SK-N-SH treated with all-trans-retinoic acid at 6 μM for 48 hours (cell line): ENCODE measurements around the gene PPP2R5D.
"Not testable (repeated sequence)": the region's sequence is repeated elsewhere in the genome, so short reads cannot be mapped to it uniquely, and the experiment has no call there.

Experiments used
- ATAC-seq: fragments of 200-7000 bp; cut with Tn5 transposase; 3 replicates; pipeline ENCODE4 v1.9.1; 2020; ENCODE audit warnings: mild to moderate bottlenecking, moderate library complexity
- ARNTL ChIP-seq: fragments of 450-650 bp; formaldehyde crosslinking; IDR thresholded peaks from 2 replicates; pipeline ENCODE4 v1.5.0; 2020; ENCODE audit warnings: low read depth, mild to moderate bottlenecking, moderate library complexity, borderline replicate concordance
- CREB5 ChIP-seq: fragments of 250-450 bp; sonication (Bioruptor Pico); IDR thresholded peaks from 2 replicates; pipeline ENCODE4 v1.5.1; 2020; ENCODE audit warnings: low read depth, mild to moderate bottlenecking, moderate library complexity
- CSDC2 ChIP-seq: fragments of 250-450 bp; sonication (Bioruptor Pico); IDR thresholded peaks from 2 replicates; pipeline ENCODE4 v1.5.0; 2020; ENCODE audit warnings: mild to moderate bottlenecking, moderate library complexity
- CSRNP3 ChIP-seq: fragments of 250-450 bp; sonication (Bioruptor Pico); IDR thresholded peaks from 2 replicates; pipeline ENCODE4 v1.5.1; 2021; ENCODE audit warnings: mild to moderate bottlenecking, moderate library complexity
- ISL1 ChIP-seq: fragments of 250-450 bp; sonication (Bioruptor Pico); IDR thresholded peaks from 2 replicates; pipeline ENCODE4 v2.1.2; 2022; ENCODE audit warnings: mild to moderate bottlenecking, moderate library complexity
- OSR1 ChIP-seq: fragments of 250-450 bp; sonication (Bioruptor Pico); IDR thresholded peaks from 2 replicates; pipeline ENCODE4 v1.8.0; 2022; ENCODE audit warnings: moderate library complexity, mild to moderate bottlenecking, inconsistent platforms
- PATZ1 ChIP-seq: fragments of 250-450 bp; sonication (Bioruptor Pico); IDR thresholded peaks from 2 replicates; pipeline ENCODE4 v1.8.0; 2020; ENCODE audit warnings: mild to moderate bottlenecking, moderate library complexity, borderline replicate concordance
- POU6F1 ChIP-seq: fragments of 250-450 bp; sonication (Bioruptor Pico); IDR thresholded peaks from 2 replicates; pipeline ENCODE4 v1.8.0; 2021; ENCODE audit warnings: low read depth, mild to moderate bottlenecking, moderate library complexity, borderline replicate concordance
- PPARA ChIP-seq: fragments of 250-450 bp; sonication (Bioruptor Pico); IDR thresholded peaks from 2 replicates; pipeline ENCODE4 v1.5.0; 2020; ENCODE audit warnings: mild to moderate bottlenecking, borderline replicate concordance
- TCF4 ChIP-seq: fragments of 250-450 bp; sonication (Bioruptor Pico); IDR thresholded peaks from 2 replicates; pipeline ENCODE4 v1.8.0; 2021; ENCODE audit warnings: mild to moderate bottlenecking, moderate library complexity, borderline replicate concordance
- TOX ChIP-seq: fragments of 250-450 bp; sonication (Bioruptor Pico); IDR thresholded peaks from 2 replicates; pipeline ENCODE4 v1.8.0; 2021; ENCODE audit warnings: mild to moderate bottlenecking, moderate library complexity, borderline replicate concordance
- TSHZ2 ChIP-seq: fragments of 250-450 bp; sonication (Bioruptor Pico); IDR thresholded peaks from 2 replicates; pipeline ENCODE4 v1.5.0; 2020; ENCODE audit warnings: mild to moderate bottlenecking, moderate library complexity
- ZC3H10 ChIP-seq: fragments of 250-450 bp; sonication (Bioruptor Pico); IDR thresholded peaks from 2 replicates; pipeline ENCODE4 v1.5.1; 2021; ENCODE audit warnings: mild to moderate bottlenecking, moderate library complexity
- ZFP3 ChIP-seq: fragments of 250-450 bp; sonication (Bioruptor Pico); IDR thresholded peaks from 2 replicates; pipeline ENCODE4 v1.5.0; 2020; ENCODE audit warnings: mild to moderate bottlenecking, moderate library complexity
- ZFP30 ChIP-seq: fragments of 450-650 bp; formaldehyde crosslinking; IDR thresholded peaks from 2 replicates; pipeline ENCODE4 v1.5.0; 2022; ENCODE audit warnings: mild to moderate bottlenecking, moderate library complexity
- ZNF70 ChIP-seq: fragments of 450-650 bp; formaldehyde crosslinking; IDR thresholded peaks from 2 replicates; pipeline ENCODE4 v1.5.0; 2020; ENCODE audit warnings: mild to moderate bottlenecking, moderate library complexity

Gene PPP2R5D

GRCh38 chr6:42998205-42998604 is 13.8 kb downstream of the PPP2R5D start:
- ATAC-seq: not testable (repeated sequence)

GRCh38 chr6:43001843-43002242 is 17.5 kb downstream of the PPP2R5D start:
- no peak for ATAC-seq
- no peak for TF ChIP-seq ZFP3 (CRISPR knock-in tag)
- TF ChIP-seq CSRNP3 (CRISPR knock-in tag): no peak
- TF ChIP-seq PATZ1 (CRISPR knock-in tag): no peak
- TF ChIP-seq CREB5: no peak
- no peak for TF ChIP-seq ZC3H10 (CRISPR knock-in tag)
- no peak for TF ChIP-seq ARNTL (CRISPR knock-in tag)
- TF ChIP-seq ZFP30 (CRISPR knock-in tag): no peak
- TF ChIP-seq, all 23 proteins: peak for 0

GRCh38 chr6:43005844-43006243 is 21.5 kb downstream of the PPP2R5D start:
- no peak for TF ChIP-seq TOX (CRISPR knock-in tag)
- TF ChIP-seq ISL1 (CRISPR knock-in tag): no peak
- no peak for TF ChIP-seq CREB5
- no peak for TF ChIP-seq PPARA (CRISPR knock-in tag)
- no peak for ATAC-seq

- no peak for TF ChIP-seq CSRNP3 (CRISPR knock-in tag)
- TF ChIP-seq TOX (CRISPR knock-in tag): no peak
- TF ChIP-seq ZNF70 (CRISPR knock-in tag): no peak
- TF ChIP-seq ZFP30 (CRISPR knock-in tag): no peak
- no peak for TF ChIP-seq ZFP3 (CRISPR knock-in tag)
- TF ChIP-seq ZC3H10 (CRISPR knock-in tag): no peak
- no peak for TF ChIP-seq ISL1 (CRISPR knock-in tag)
- TF ChIP-seq POU6F1 (CRISPR knock-in tag): no peak
- no peak for TF ChIP-seq OSR1 (CRISPR knock-in tag)
- no peak for TF ChIP-seq CSDC2 (CRISPR knock-in tag)
- TF ChIP-seq TCF4 (CRISPR knock-in tag): no peak
- no peak for TF ChIP-seq TSHZ2
- TF ChIP-seq CREB5: no peak
- TF ChIP-seq ARNTL (CRISPR knock-in tag): no peak
Observed at GRCh38 chr6:43006251-43006650, 21.9 kb downstream of the PPP2R5D start.

More at GRCh38 chr6:43006251-43006650, 21.9 kb downstream of the PPP2R5D start:
- ATAC-seq: no peak
